K562 (cell line): ENCODE measurements around the gene WDR27. TPM values are rescaled to one million over a fixed set of nuclear protein-coding genes. Genes with fewer than 3 reads are reported as not detected.
A peak's percentile ranks its signal among the peaks of the same experiment; 100 is the strongest.

Experiments used
- CREB3L1 ChIP-seq: fragments of 450-650 bp; IDR thresholded peaks from 2 replicates; pipeline ENCODE4 v1.6.1; 2014; ENCODE audit warnings: low read depth, mild to moderate bottlenecking, moderate library complexity, borderline replicate concordance
- CXXC5 ChIP-seq: fragments of 250-450 bp; sonication (Bioruptor Pico); IDR thresholded peaks from 2 replicates; pipeline ENCODE4 v1.8.0; 2022; ENCODE audit warnings: inconsistent platforms, mild to moderate bottlenecking, moderate library complexity
- FUS ChIP-seq: fragments of 200-400 bp; formaldehyde crosslinking; optimal IDR thresholded peaks from 2 replicates; pipeline ENCODE3; 2017; ENCODE audit warnings: low read depth, low read length
- HMGN3 ChIP-seq: IDR thresholded peaks from 2 replicates; pipeline ENCODE4 v1.6.1; 2011; ENCODE audit warnings: borderline replicate concordance, low read depth, mild to moderate bottlenecking, mixed read lengths, low read length; ENCODE audit not compliant: insufficient read length; ENCODE audit errors: extremely low read depth
- HNRNPLL ChIP-seq: fragments of 200-400 bp; formaldehyde crosslinking; IDR thresholded peaks from 2 replicates; pipeline ENCODE4 v1.6.1; 2017; ENCODE audit warnings: low read length, low read depth, mild to moderate bottlenecking; ENCODE audit not compliant: poor library complexity, severe bottlenecking
- NCOA6 ChIP-seq: fragments of 450-650 bp; IDR thresholded peaks from 2 replicates; pipeline ENCODE4 v1.6.1; 2017; ENCODE audit warnings: mild to moderate bottlenecking
- NEUROD1 ChIP-seq: fragments of 150-350 bp; IDR thresholded peaks from 2 replicates; pipeline ENCODE4 v1.6.1; 2014; ENCODE audit warnings: borderline replicate concordance, low read length, low read depth; ENCODE audit not compliant: partially characterized antibody
- NONO ChIP-seq, 2 experiments: fragments of 200-400 bp in 1 of 2; fragments of 450-650 bp in 1 of 2; formaldehyde crosslinking in 1 of 2; IDR thresholded peaks; 2 replicates each; pipeline ENCODE4 v1.6.1; 2017; ENCODE audit warnings: low read depth in 2 of 2, mild to moderate bottlenecking in 2 of 2, moderate library complexity in 2 of 2, low read length in 1 of 2
- POLR2A ChIP-seq: fragments of 450-650 bp; conservative IDR thresholded peaks from 2 replicates; pipeline ENCODE4 v1.6.1; 2016
- PTBP1 ChIP-seq: fragments of 200-400 bp; formaldehyde crosslinking; IDR thresholded peaks from 2 replicates; pipeline ENCODE4 v1.6.1; 2017; ENCODE audit warnings: low read depth, low read length
- RB1 ChIP-seq: fragments of 450-650 bp; IDR thresholded peaks from 2 replicates; pipeline ENCODE4 v1.6.1; 2017; ENCODE audit warnings: low read depth, mild to moderate bottlenecking
- RHOXF2B ChIP-seq: fragments of 250-450 bp; sonication (Bioruptor Pico); conservative IDR thresholded peaks from 2 replicates; pipeline ENCODE4 v1.5.1; 2021
- USF1 ChIP-seq: sonication (generic); formaldehyde crosslinking; IDR thresholded peaks from 2 replicates; pipeline ENCODE4 v1.9.0; 2022; ENCODE audit warnings: mild to moderate bottlenecking, missing genetic modification reagents
- ZBTB7A ChIP-seq: IDR thresholded peaks from 2 replicates; pipeline ENCODE4 v1.6.1; 2011; ENCODE audit warnings: low read depth, mild to moderate bottlenecking, low read length, moderate library complexity, borderline replicate concordance; ENCODE audit not compliant: control insufficient read depth
- ZFPM2 ChIP-seq: fragments of 250-450 bp; sonication (Bioruptor Pico); IDR thresholded peaks from 2 replicates; pipeline ENCODE4 v1.5.1; 2022; ENCODE audit warnings: mild to moderate bottlenecking
- polyA plus RNA-seq, 8 experiments: library from polyadenylated mRNA; depleted of rRNA in 4 of 8; stranded (reverse) in 5 of 8; unstranded in 3 of 8; fragments of >200 nt; fragmentation: Nextera tagmentation in 2 of 8; fragmentation: Illumina TruSeq in 1 of 8; extraction: Ambion mirVana in 2 of 8; extraction: Trizol in 1 of 8; gene quantifications; 2 replicates each; pipeline versions ENCODE4 v1.2.1 to v1.2.3, GENCODE V29; 2011 to 2014; ENCODE audit warnings: inconsistent platforms in 1 of 8, missing spikeins in 1 of 8
- total RNA-seq, 7 experiments: library from RNA; depleted of rRNA in 6 of 7; stranded (reverse); fragments of >200 nt in 6 of 7; fragmentation: Illumina TruSeq in 2 of 7; extraction: Trizol in 2 of 7; gene quantifications; 2 replicates each; pipeline versions ENCODE4 v1.2.1 to v1.2.3, GENCODE V29; 2011 to 2021; ENCODE audit warnings: low replicate concordance in 1 of 7

Gene WDR27
- total and polyA plus RNA-seq, 9 of the 15 experiments (the other 6 are each of a cell fraction or from before 2014, with no cell fraction given): 4.3 to 77.2 (median 22.7) TPM

- TF ChIP-seq CREB3L1 (peak; percentile 68), NONO (IDR thresholded peaks at IDR 0.05; ENCODE audit: low read depth in 2 of 2, low read length in 1 of 2) (peak in 1 of 2 experiments; percentile 69; a peak in 2 of 4 replicates), POLR2A (peak; percentile 72; the same call in 1 of the 2 replicates), HMGN3 (peak; percentile 71), PTBP1 (0 out of 2 replicates have a peak, but pooled peaks have one; percentile 63), NEUROD1 (no peak), ZBTB7A (peak; percentile 84; the same call in 1 of the 2 replicates), NCOA6 (no peak), CXXC5 (CRISPR knock-in tag) (no peak), ZFPM2 (CRISPR knock-in tag) (no peak), RB1 (peak; percentile 83), USF1 (no peak), FUS (peak; percentile 81), RHOXF2B (CRISPR knock-in tag) (0 out of 2 replicates have a peak, but pooled peaks have one; percentile 37), HNRNPLL (peak; percentile 76)
Measured at GRCh38 chr6:169724494-169725124, 22.8 kb upstream of the WDR27 start, which contains the start of gene PHF10 (continued).
